Osteocyte (in vitro differentiated cells): ENCODE data around the gene SOAT2. TPM values are rescaled to one million over a fixed set of nuclear protein-coding genes. Genes with fewer than 3 reads are reported as not detected.

ENCODE experiments used
- DNase-seq: peaks from one replicate; pipeline ENCODE4 v3.0.0; 2021; ENCODE audit warnings: mixed read lengths; ENCODE audit not compliant: unreplicated experiment; ENCODE audit errors: extremely low spot score
- H3K27ac Mint-ChIP-seq: one replicate; pipeline ENCODE4 v1.8.0; 2021; ENCODE audit warnings: mild to moderate bottlenecking, mixed read lengths; ENCODE audit not compliant: unreplicated experiment
- H3K27me3 Mint-ChIP-seq: one replicate; pipeline ENCODE4 v1.8.0; 2021; ENCODE audit warnings: mixed read lengths; ENCODE audit not compliant: unreplicated experiment
- H3K36me3 Mint-ChIP-seq: one replicate; pipeline ENCODE4 v1.8.0; 2021; ENCODE audit warnings: mixed read lengths; ENCODE audit not compliant: unreplicated experiment
- H3K4me1 Mint-ChIP-seq: one replicate; pipeline ENCODE4 v1.8.0; 2021; ENCODE audit warnings: mixed read lengths; ENCODE audit not compliant: unreplicated experiment
- H3K4me3 Mint-ChIP-seq: one replicate; pipeline ENCODE4 v1.8.0; 2021; ENCODE audit warnings: mild to moderate bottlenecking, moderate library complexity, mixed read lengths; ENCODE audit not compliant: unreplicated experiment
- H3K9me3 Mint-ChIP-seq: one replicate; pipeline ENCODE4 v1.8.0; 2021; ENCODE audit warnings: mixed read lengths; ENCODE audit not compliant: unreplicated experiment
- total RNA-seq: library from RNA; stranded (reverse); gene quantifications from 2 replicates; pipeline ENCODE4 v1.2.1, GENCODE V29; 2021
- TF ChIP-seq, protein P1 (sequence below): fragments of 200-600 bp; sonication (generic); IDR thresholded peaks from 2 replicates; pipeline ENCODE4 v1.5.0; 2021; ENCODE audit warnings: antibody characterized with exemption, mild to moderate bottlenecking, moderate library complexity

Gene SOAT2
- total RNA-seq, 1 donor from 2014 or later: not detected

- H3K27ac Mint-ChIP-seq: peak overlapping the region; percentile 89
- H3K4me1 Mint-ChIP-seq: peaks cover 71% of the 10 kb centered on the region
- no peaks in the 10 kb centered on the region for H3K9me3 Mint-ChIP-seq
- DNase-seq: no peak
- H3K36me3 Mint-ChIP-seq: peaks cover 21% of the 10 kb centered on the region
- TF ChIP-seq, protein P1, sequence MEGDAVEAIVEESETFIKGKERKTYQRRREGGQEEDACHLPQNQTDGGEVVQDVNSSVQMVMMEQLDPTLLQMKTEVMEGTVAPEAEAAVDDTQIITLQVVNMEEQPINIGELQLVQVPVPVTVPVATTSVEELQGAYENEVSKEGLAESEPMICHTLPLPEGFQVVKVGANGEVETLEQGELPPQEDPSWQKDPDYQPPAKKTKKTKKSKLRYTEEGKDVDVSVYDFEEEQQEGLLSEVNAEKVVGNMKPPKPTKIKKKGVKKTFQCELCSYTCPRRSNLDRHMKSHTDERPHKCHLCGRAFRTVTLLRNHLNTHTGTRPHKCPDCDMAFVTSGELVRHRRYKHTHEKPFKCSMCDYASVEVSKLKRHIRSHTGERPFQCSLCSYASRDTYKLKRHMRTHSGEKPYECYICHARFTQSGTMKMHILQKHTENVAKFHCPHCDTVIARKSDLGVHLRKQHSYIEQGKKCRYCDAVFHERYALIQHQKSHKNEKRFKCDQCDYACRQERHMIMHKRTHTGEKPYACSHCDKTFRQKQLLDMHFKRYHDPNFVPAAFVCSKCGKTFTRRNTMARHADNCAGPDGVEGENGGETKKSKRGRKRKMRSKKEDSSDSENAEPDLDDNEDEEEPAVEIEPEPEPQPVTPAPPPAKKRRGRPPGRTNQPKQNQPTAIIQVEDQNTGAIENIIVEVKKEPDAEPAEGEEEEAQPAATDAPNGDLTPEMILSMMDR: no peak
- H3K27me3 Mint-ChIP-seq: no peaks in the 10 kb centered on the region
- H3K4me3 Mint-ChIP-seq: no peak overlapping the region
Measured at GRCh38 chr12:53062977-53063707, 40.1 kb upstream of the SOAT2 start.

- no peak for DNase-seq
- Mint-ChIP-seq H3K27ac (peak overlapping the region; percentile 89), H3K9me3 (no peaks in the 10 kb centered on the region), H3K36me3 (peaks cover 22% of the 10 kb centered on the region), H3K4me3 (peak overlapping the region; percentile 12), H3K27me3 (no peaks in the 10 kb centered on the region), H3K4me1 (peaks cover 79% of the 10 kb centered on the region)
- TF ChIP-seq, protein P1: no peak
Measured at GRCh38 chr12:53063708-53064612, 39.3 kb upstream of the SOAT2 start.

- Mint-ChIP-seq H3K9me3 (no peaks in the 10 kb centered on the region), H3K4me1 (peaks cover 86% of the 10 kb centered on the region), H3K27ac (peak overlapping the region; percentile 89), H3K4me3 (no peak overlapping the region), H3K36me3 (peaks cover 21% of the 10 kb centered on the region), H3K27me3 (no peaks in the 10 kb centered on the region)
- TF ChIP-seq, protein P1: no peak
- DNase-seq: no peak
Measured at GRCh38 chr12:53064613-53065436, 38.5 kb upstream of the SOAT2 start.

DNA sequence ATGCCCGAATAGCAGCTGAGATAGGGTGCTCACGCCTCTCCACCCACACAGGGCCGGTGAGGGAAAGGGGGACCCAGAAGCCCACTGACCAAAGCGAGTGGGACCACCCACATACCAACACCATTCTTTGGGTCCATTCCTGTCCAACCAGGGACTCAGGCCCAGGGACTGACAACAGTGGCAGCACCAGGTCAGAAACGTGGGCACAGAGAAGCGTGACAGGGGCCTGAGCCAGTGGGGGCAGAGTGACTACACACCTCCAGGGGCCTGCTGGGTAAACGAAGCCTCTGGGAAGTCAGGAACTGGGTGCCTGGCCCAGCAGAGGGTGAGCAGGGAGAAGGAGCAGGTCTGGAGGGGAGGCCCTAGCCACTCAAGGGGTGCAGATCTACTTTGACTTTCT is 37.8 kb upstream of the SOAT2 start:
- H3K4me1 Mint-ChIP-seq: peaks cover 89% of the 10 kb centered on the region
- no peaks in the 10 kb centered on the region for H3K9me3 Mint-ChIP-seq
- no peaks in the 10 kb centered on the region for H3K27me3 Mint-ChIP-seq
- no peak for DNase-seq
- peak overlapping the region; percentile 89 for H3K27ac Mint-ChIP-seq
- no peak overlapping the region for H3K4me3 Mint-ChIP-seq
- TF ChIP-seq, protein P1: no peak
- peaks cover 22% of the 10 kb centered on the region for H3K36me3 Mint-ChIP-seq
